ENCODE measurements around the gene ADH4. TPM values are rescaled to one million over a fixed set of nuclear protein-coding genes. Genes with fewer than 3 reads are reported as not detected.
"Not testable (repeated sequence)": the region's sequence is repeated elsewhere in the genome, so short reads cannot be mapped to it uniquely, and the experiment has no call there.

ADH4 gene
- total RNA-seq, 2 donors from 2014 or later: 0.27 to 0.92 TPM

GRCh38 chr4:99120501-99120900 is 23.6 kb downstream of the ADH4 start:
- peaks cover 0 to 9% of the 10 kb centered on the region in 2 donors for H3K4me1 ChIP-seq (ENCODE audit: control insufficient read depth in 1 of 2, low read depth in 2 of 2)
- H3K4me3 ChIP-seq: no peak overlapping the region
- no peaks in the 10 kb centered on the region for H3K9me3 ChIP-seq
- ATAC-seq (ENCODE audit: insufficient number of reproducible peaks, low FRiP score, low read depth) (no peak), DNase-seq (ENCODE audit: low spot score) (no peak)
- H3K36me3 ChIP-seq: no peaks in the 10 kb centered on the region
- no peak for TF ChIP-seq CTCF (IDR thresholded peaks at IDR 0.05)
- H3K27me3 ChIP-seq (replicated peaks; ENCODE audit: insufficient read depth): no peaks in the 10 kb centered on the region
- H3K27ac ChIP-seq: no peak overlapping the region

- Histone ChIP-seq H3K27ac (peak overlapping the region in 1 of 2 donors; percentile 41), H3K4me1 (ENCODE audit: control insufficient read depth in 1 of 2, low read depth in 2 of 2) (peaks cover 0 to 9% of the 10 kb centered on the region in 2 donors), H3K9me3 (no peaks in the 10 kb centered on the region), H3K36me3 (no peaks in the 10 kb centered on the region), H3K4me3 (no peak overlapping the region), H3K27me3 (replicated peaks; ENCODE audit: insufficient read depth) (no peaks in the 10 kb centered on the region)
- peak; percentile 33 for TF ChIP-seq CTCF (IDR thresholded peaks at IDR 0.05)
- DNase-seq (ENCODE audit: low spot score) (no peak), ATAC-seq (ENCODE audit: insufficient number of reproducible peaks, low FRiP score, low read depth) (no peak)
Observed at GRCh38 chr4:99117876-99118693, 26.0 kb downstream of the ADH4 start.

- DNase-seq (ENCODE audit: low spot score); ATAC-seq (ENCODE audit: insufficient number of reproducible peaks, low FRiP score, low read depth); H3K4me3 ChIP-seq; H3K36me3 ChIP-seq; H3K4me1 ChIP-seq (ENCODE audit: control insufficient read depth in 1 of 2, low read depth in 2 of 2); H3K9me3 ChIP-seq; H3K27ac ChIP-seq; H3K27me3 ChIP-seq (replicated peaks; ENCODE audit: insufficient read depth): not testable (repeated sequence)
Observed at GRCh38 chr4:99117122-99117841, 26.8 kb downstream of the ADH4 start.

GRCh38 chr4:99109286-99109685 is 34.8 kb downstream of the ADH4 start:
- not testable (repeated sequence) for H3K4me3 ChIP-seq; DNase-seq (ENCODE audit: low spot score); H3K27ac ChIP-seq

GRCh38 chr4:99104153-99104552 is 39.9 kb downstream of the ADH4 start:
- DNase-seq (ENCODE audit: low spot score) (no peak), ATAC-seq (ENCODE audit: insufficient number of reproducible peaks, low FRiP score, low read depth) (no peak)
- Histone ChIP-seq H3K4me1 (ENCODE audit: control insufficient read depth in 1 of 2, low read depth in 2 of 2) (peaks cover 0 to 4% of the 10 kb centered on the region in 2 donors), H3K4me3 (no peak overlapping the region), H3K9me3 (no peaks in the 10 kb centered on the region), H3K27ac (no peak overlapping the region), H3K27me3 (replicated peaks; ENCODE audit: insufficient read depth) (no peaks in the 10 kb centered on the region), H3K36me3 (peaks cover 4% of the 10 kb centered on the region)
- TF ChIP-seq CTCF (IDR thresholded peaks at IDR 0.05): no peak

More at GRCh38 chr4:99109286-99109685, 34.8 kb downstream of the ADH4 start:
- not testable (repeated sequence) for H3K9me3 ChIP-seq; H3K4me1 ChIP-seq (ENCODE audit: control insufficient read depth in 1 of 2, low read depth in 2 of 2); ATAC-seq (ENCODE audit: insufficient number of reproducible peaks, low FRiP score, low read depth); H3K27me3 ChIP-seq (replicated peaks; ENCODE audit: insufficient read depth); H3K36me3 ChIP-seq

- TF ChIP-seq CTCF (IDR thresholded peaks at IDR 0.05): no peak
- no peaks in the 10 kb centered on the region for H3K36me3 ChIP-seq
- peaks cover 0 to 4% of the 10 kb centered on the region in 2 donors for H3K4me1 ChIP-seq (ENCODE audit: control insufficient read depth in 1 of 2, low read depth in 2 of 2)
- DNase-seq (ENCODE audit: low spot score) (no peak), ATAC-seq (ENCODE audit: insufficient number of reproducible peaks, low FRiP score, low read depth) (no peak)
- H3K27ac ChIP-seq: no peak overlapping the region
- no peak overlapping the region for H3K4me3 ChIP-seq
- H3K9me3 ChIP-seq: no peaks in the 10 kb centered on the region
- H3K27me3 ChIP-seq (replicated peaks; ENCODE audit: insufficient read depth): no peaks in the 10 kb centered on the region
Observed at GRCh38 chr4:99103166-99103565, 40.9 kb downstream of the ADH4 start.

Data from thoracic aorta (tissue), 2 donors.